Activated T-cell treated with anti-CD3 and anti-CD28 coated beads, Interleukin-2, amount 50 U/mL, for 72 hours (primary cell): ENCODE results near the gene OR9A2. TPM values are rescaled to one million over a fixed set of nuclear protein-coding genes. Genes with fewer than 3 reads are reported as not detected.
"Not testable (repeated sequence)": the region's sequence is repeated elsewhere in the genome, so short reads cannot be mapped to it uniquely, and the experiment has no call there.

Experiments used
- ATAC-seq, 2 donors: fragments of 150-1000 bp; cut with Tn5 transposase; replicated peaks in 1 of 2; 2 replicates each; pipeline ENCODE4 v1.10.0; 2021; ENCODE audit warnings: moderate library complexity in 2 of 2, mild to moderate bottlenecking in 1 of 2
- DNase-seq, 2 donors: peaks; one replicate each; pipeline ENCODE4 v3.0.0; 2021 to 2022; ENCODE audit warnings: mixed read lengths in 1 of 2
- H3K27ac Mint-ChIP-seq: one replicate; pipeline ENCODE4 v1.8.0; 2022; ENCODE audit warnings: mild to moderate bottlenecking, moderate library complexity, mixed read lengths
- H3K27me3 Mint-ChIP-seq: one replicate; pipeline ENCODE4 v1.8.0; 2022; ENCODE audit warnings: low read depth, mixed read lengths
- H3K36me3 Mint-ChIP-seq, 2 donors: one replicate each; pipeline ENCODE4 v1.8.0; 2022; ENCODE audit warnings: mixed read lengths in 2 of 2, mild to moderate bottlenecking in 1 of 2; ENCODE audit not compliant: insufficient read depth in 2 of 2
- H3K4me1 Mint-ChIP-seq: one replicate; pipeline ENCODE4 v1.8.0; 2022; ENCODE audit warnings: low read depth, mixed read lengths
- H3K4me3 Mint-ChIP-seq, 2 donors: one replicate each; pipeline ENCODE4 v1.8.0; 2022; ENCODE audit warnings: mild to moderate bottlenecking in 2 of 2, mixed read lengths in 2 of 2, moderate library complexity in 2 of 2
- H3K9me3 Mint-ChIP-seq, 2 donors: one replicate each; pipeline ENCODE4 v1.8.0; 2022; ENCODE audit warnings: mixed read lengths in 2 of 2
- total RNA-seq, 2 donors: library from RNA; stranded (reverse); gene quantifications; one replicate each; pipeline ENCODE4 v1.2.3, GENCODE V29; 2022

Gene OR9A2
- total RNA-seq, 2 donors from 2014 or later, result 0.32 TPM; not detected in 1

GRCh38 chr7:142984297-142984696 is 42.6 kb downstream of the OR9A2 start:
- H3K4me1 Mint-ChIP-seq, result no peaks in the 10 kb centered on the region

GRCh38 chr7:142983825-142984224 is 43.1 kb downstream of the OR9A2 start:
- Mint-ChIP-seq H3K27me3 (peaks cover 28% of the 10 kb centered on the region), H3K9me3 (peaks cover 4 to 6% of the 10 kb centered on the region in 2 donors), H3K4me3 (no peak overlapping the region), H3K4me1 (no peaks in the 10 kb centered on the region), H3K36me3 (peaks cover 0 to 1% of the 10 kb centered on the region in 2 donors), H3K27ac (no peak overlapping the region)
- ATAC-seq (no peak), DNase-seq (no peak)

More at GRCh38 chr7:142984297-142984696, 42.6 kb downstream of the OR9A2 start:
- peaks cover 0 to 1% of the 10 kb centered on the region in 2 donors for H3K36me3 Mint-ChIP-seq
- no peak overlapping the region for H3K4me3 Mint-ChIP-seq
- ATAC-seq (no peak), DNase-seq (no peak)
- H3K27me3 Mint-ChIP-seq, result peaks cover 28% of the 10 kb centered on the region
- H3K27ac Mint-ChIP-seq, result no peak overlapping the region
- H3K9me3 Mint-ChIP-seq, result peaks cover 4 to 6% of the 10 kb centered on the region in 2 donors

- not testable (repeated sequence) for DNase-seq, H3K4me1 Mint-ChIP-seq, H3K36me3 Mint-ChIP-seq, H3K9me3 Mint-ChIP-seq, ATAC-seq, H3K27ac Mint-ChIP-seq, H3K4me3 Mint-ChIP-seq
- peaks cover 28% of the 10 kb centered on the region for H3K27me3 Mint-ChIP-seq
Measured at GRCh38 chr7:142978402-142978801, 48.5 kb downstream of the OR9A2 start.

Other genes with a start within 250 kb of the OR9A2 start
- 10 to 100 TPM; 10.9 to 13.6 TPM for gene EPHB6, start 172.1 kb downstream of the OR9A2 start, total RNA-seq
- under 1 TPM in 1 of 2 donors, not detected in 1; 0.05 TPM for gene TRPV6, start 141.4 kb downstream of the OR9A2 start, total RNA-seq
- under 1 TPM in 1 of 2 donors, not detected in 1; 0.09 TPM for gene TRPV5, start 93.4 kb downstream of the OR9A2 start, total RNA-seq
- not detected for gene LLCFC1, start 87.6 kb downstream of the OR9A2 start, total RNA-seq
- 1 to 10 TPM in 1 of 2 donors, under 1 TPM in 1; 0.31 to 1.8 TPM for gene KEL, start 64.8 kb downstream of the OR9A2 start, total RNA-seq
- gene OR6V1, start 25.2 kb upstream of the OR9A2 start, total RNA-seq, result not detected
- not detected for gene PIP, start 104.9 kb upstream of the OR9A2 start, total RNA-seq
- not detected for gene TAS2R39, start 156.3 kb upstream of the OR9A2 start, total RNA-seq
- gene TAS2R40, start 194.9 kb upstream of the OR9A2 start, total RNA-seq, result not detected
- gene GSTK1, start 236.3 kb upstream of the OR9A2 start, total RNA-seq, result 100 to 1,000 TPM; 242 to 298 TPM